Sigmoid colon (tissue), 7 donors: Measurements from ENCODE around the gene SPESP1. TPM values are rescaled to one million over a fixed set of nuclear protein-coding genes. Genes with fewer than 3 reads are reported as not detected.
A peak's percentile ranks its signal among the peaks of the same experiment; 100 is the strongest.

Experiments used
- DNase-seq: peaks from one replicate; pipeline ENCODE4 v3.0.0-alpha.2; 2019
- H3K27ac ChIP-seq, 4 donors: fragments of 200-600 bp; sonication (generic); one replicate each; pipeline ENCODE4 v1.5.1; 2016 to 2019; ENCODE audit warnings: mild to moderate bottlenecking in 1 of 4
- H3K27me3 ChIP-seq, 3 donors: fragments of 200-600 bp; sonication (generic); one replicate each; pipeline ENCODE4 v1.5.1; 2019; ENCODE audit warnings: mild to moderate bottlenecking in 1 of 3
- H3K36me3 ChIP-seq, 4 donors: fragments of 200-600 bp; sonication (generic); one replicate each; pipeline ENCODE4 v1.5.1; 2016 to 2019
- H3K4me1 ChIP-seq, 4 donors: fragments of 200-600 bp; sonication (generic); one replicate each; pipeline ENCODE4 v1.5.1; 2017 to 2019
- H3K4me3 ChIP-seq, 4 donors: fragments of 200-600 bp; sonication (generic); one replicate each; pipeline ENCODE4 v1.5.1; 2017 to 2019; ENCODE audit warnings: mild to moderate bottlenecking in 2 of 4, moderate library complexity in 1 of 4
- H3K9me3 ChIP-seq, 4 donors: fragments of 200-600 bp in 3 of 4; sonication (generic) in 3 of 4; one replicate each; pipeline versions ENCODE4 v1.5.1 to v1.6.1; 2013 to 2019
- CTCF ChIP-seq, 4 experiments: fragments of 450-650 bp in 3 of 4; fragments of 200-600 bp in 1 of 4; IDR thresholded peaks; one replicate each; pipeline ENCODE4 v1.5.1; 2016 to 2019; ENCODE audit warnings: antibody characterized with exemption in 4 of 4, mild to moderate bottlenecking in 3 of 4, moderate library complexity in 2 of 4
- EP300 ChIP-seq, 4 donors: sonication (generic); formaldehyde crosslinking; IDR thresholded peaks; one replicate each; pipeline ENCODE4 v1.6.1; 2017; ENCODE audit warnings: antibody characterized with exemption in 4 of 4
- POLR2A ChIP-seq, 2 donors: fragments of 450-650 bp; IDR thresholded peaks; one replicate each; pipeline ENCODE4 v1.6.1; 2016; ENCODE audit warnings: antibody characterized with exemption in 2 of 2, mild to moderate bottlenecking in 2 of 2, moderate library complexity in 2 of 2
- POLR2AphosphoS5 ChIP-seq, 4 donors: sonication (generic); formaldehyde crosslinking; IDR thresholded peaks; one replicate each; pipeline ENCODE4 v1.6.1; 2017; ENCODE audit warnings: antibody characterized with exemption in 4 of 4
- WGBS, 2 donors: extraction: QIAGEN DNeasy Blood & Tissue Kit; methylation state at CpG; one replicate each; pipeline ENCODE4 v1.1.7; 2013; 5-methylcytosine and 5-hydroxymethylcytosine counted together
- intact Hi-C: fragments of 100-400 bp; cut with DNase I; formaldehyde crosslinking; loops from one replicate; pipeline ENCODE4 v1.15.1; 2023
- polyA plus RNA-seq, 3 donors: library from polyadenylated mRNA; stranded (reverse); fragments of 200-250 nt; gene quantifications; one replicate each; pipeline ENCODE4 v1.2.3, GENCODE V29; 2013
- total RNA-seq, 4 donors: library from RNA; depleted of rRNA; stranded (reverse); fragments of >200 nt; gene quantifications; one replicate each; pipeline ENCODE4 v1.1.0, GENCODE V29; 2016
- donor health status: healthy with polysubstance abuse.
- donor health status: Bipolar disorder and iron deficiency.
- donor health status: healthy.

SPESP1 gene
- total RNA-seq, result 1 to 10 TPM; 1.9 to 3.6 (median 3.0) TPM
- 1 to 10 TPM in 1 of 3 donors, not detected in 2; 1.5 TPM for polyA plus RNA-seq

GRCh38 chr15:68930268-68931022 lies at the start of gene SPESP1:
SPESP1 (plus strand) TSS chr15:68930525; CDS start chr15:68930654, 129 bp downstream.
- WGBS, 2 donors, result 63 to 81% methylated on average over 72 of the region's 72 CpGs
- peaks cover 0 to 3% (median 0%) of the 10 kb centered on the region in 4 donors for H3K9me3 ChIP-seq
- intact Hi-C loops, result no loop called here
- peak within 1 kb of the TSS; percentile 32 to 44 (median 34) for H3K4me3 ChIP-seq
- no peaks in the 10 kb centered on the region for H3K36me3 ChIP-seq
- H3K27ac ChIP-seq, result no peak within 1 kb of the TSS
- peak; percentile 80 for DNase-seq
- peaks cover 0 to 19% (median 0%) of the 10 kb centered on the region in 3 donors for H3K27me3 ChIP-seq
- TF ChIP-seq POLR2A (IDR thresholded peaks at IDR 0.05), result no peak
- TF ChIP-seq POLR2AphosphoS5 (IDR thresholded peaks at IDR 0.05), result peak; percentile 57 to 73 (median 60)
- TF ChIP-seq CTCF (IDR thresholded peaks at IDR 0.05), result no peak
- H3K4me1 ChIP-seq, result no peaks in the 10 kb centered on the region

- no peak overlapping the region for H3K4me3 ChIP-seq
- no peak for DNase-seq
- no peaks in the 10 kb centered on the region for H3K9me3 ChIP-seq
- H3K27me3 ChIP-seq, result no peaks in the 10 kb centered on the region
- intact Hi-C loops, result no loop called here
- no peaks in the 10 kb centered on the region for H3K36me3 ChIP-seq
- TF ChIP-seq EP300 (IDR thresholded peaks at IDR 0.05) (no peak), POLR2A (IDR thresholded peaks at IDR 0.05) (no peak), POLR2AphosphoS5 (IDR thresholded peaks at IDR 0.05) (no peak), CTCF (IDR thresholded peaks at IDR 0.05) (no peak)
- peaks cover 0 to 13% (median 9%) of the 10 kb centered on the region in 4 donors for H3K4me1 ChIP-seq
- WGBS, 2 donors, result 48 to 60% methylated on average over 6 of the region's 6 CpGs
- H3K27ac ChIP-seq, result no peak overlapping the region
These were observed 45.3 kb upstream of the SPESP1 start for GRCh38 chr15:68885070-68885469.

DNA sequence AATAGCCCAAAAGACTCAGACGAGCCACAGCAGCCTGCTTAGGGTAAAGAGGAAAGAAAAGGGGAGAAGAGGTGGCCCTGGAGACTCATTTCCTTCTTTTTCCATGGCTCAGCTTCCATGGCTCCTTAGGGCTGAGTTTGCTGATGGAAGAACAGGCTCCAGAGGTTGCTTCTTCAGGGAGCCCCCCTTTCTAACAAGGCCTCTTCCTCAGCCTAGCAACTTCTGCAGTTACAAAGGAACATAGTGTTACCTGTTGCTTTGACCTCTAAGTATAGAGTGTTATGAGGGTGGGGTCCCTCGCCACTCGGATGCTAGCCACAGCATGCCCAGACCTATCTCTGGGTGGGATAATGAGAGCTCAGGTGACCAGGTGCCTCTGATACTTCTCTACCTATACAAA lies 43.2 kb upstream of the SPESP1 start:
- H3K27ac ChIP-seq, result no peak overlapping the region
- WGBS, 2 donors, result 87 to 92% methylated on average over 3 of the region's 3 CpGs
- H3K4me1 ChIP-seq, result peaks cover 0 to 13% (median 9%) of the 10 kb centered on the region in 4 donors
- TF ChIP-seq CTCF (IDR thresholded peaks at IDR 0.05) (no peak), POLR2A (IDR thresholded peaks at IDR 0.05) (no peak), POLR2AphosphoS5 (IDR thresholded peaks at IDR 0.05) (no peak), EP300 (IDR thresholded peaks at IDR 0.05) (no peak)
- H3K9me3 ChIP-seq, result no peaks in the 10 kb centered on the region
- H3K36me3 ChIP-seq, result no peaks in the 10 kb centered on the region
- H3K27me3 ChIP-seq, result no peaks in the 10 kb centered on the region
- intact Hi-C loops, result no loop called here
- DNase-seq, result no peak
- H3K4me3 ChIP-seq, result no peak overlapping the region

- no peak for DNase-seq
- no peak for TF ChIP-seq POLR2A (IDR thresholded peaks at IDR 0.05)
- no peak for TF ChIP-seq CTCF (IDR thresholded peaks at IDR 0.05)
- TF ChIP-seq EP300 (IDR thresholded peaks at IDR 0.05), result no peak
- TF ChIP-seq POLR2AphosphoS5 (IDR thresholded peaks at IDR 0.05), result no peak
- no peak overlapping the region for H3K27ac ChIP-seq
- 87 to 89% methylated on average over 8 of the region's 8 CpGs for WGBS, 2 donors
- H3K36me3 ChIP-seq, result no peaks in the 10 kb centered on the region
- intact Hi-C loops, result no loop called here
- no peaks in the 10 kb centered on the region for H3K27me3 ChIP-seq
- H3K9me3 ChIP-seq, result no peaks in the 10 kb centered on the region
- H3K4me3 ChIP-seq, result no peak overlapping the region
- peaks cover 0 to 13% (median 9%) of the 10 kb centered on the region in 4 donors for H3K4me1 ChIP-seq
These were observed 42.5 kb upstream of the SPESP1 start for GRCh38 chr15:68887819-68888218.
